Measurements from ENCODE around the gene PSTPIP2. TPM values are rescaled to one million over a fixed set of nuclear protein-coding genes. Genes with fewer than 3 reads are reported as not detected.

PSTPIP2 gene
- total and polyA plus RNA-seq, 2 of the 13 experiments (the other 11 are each of a cell fraction or from before 2014, with no cell fraction given) = 0.25 to 0.27 TPM

DNA sequence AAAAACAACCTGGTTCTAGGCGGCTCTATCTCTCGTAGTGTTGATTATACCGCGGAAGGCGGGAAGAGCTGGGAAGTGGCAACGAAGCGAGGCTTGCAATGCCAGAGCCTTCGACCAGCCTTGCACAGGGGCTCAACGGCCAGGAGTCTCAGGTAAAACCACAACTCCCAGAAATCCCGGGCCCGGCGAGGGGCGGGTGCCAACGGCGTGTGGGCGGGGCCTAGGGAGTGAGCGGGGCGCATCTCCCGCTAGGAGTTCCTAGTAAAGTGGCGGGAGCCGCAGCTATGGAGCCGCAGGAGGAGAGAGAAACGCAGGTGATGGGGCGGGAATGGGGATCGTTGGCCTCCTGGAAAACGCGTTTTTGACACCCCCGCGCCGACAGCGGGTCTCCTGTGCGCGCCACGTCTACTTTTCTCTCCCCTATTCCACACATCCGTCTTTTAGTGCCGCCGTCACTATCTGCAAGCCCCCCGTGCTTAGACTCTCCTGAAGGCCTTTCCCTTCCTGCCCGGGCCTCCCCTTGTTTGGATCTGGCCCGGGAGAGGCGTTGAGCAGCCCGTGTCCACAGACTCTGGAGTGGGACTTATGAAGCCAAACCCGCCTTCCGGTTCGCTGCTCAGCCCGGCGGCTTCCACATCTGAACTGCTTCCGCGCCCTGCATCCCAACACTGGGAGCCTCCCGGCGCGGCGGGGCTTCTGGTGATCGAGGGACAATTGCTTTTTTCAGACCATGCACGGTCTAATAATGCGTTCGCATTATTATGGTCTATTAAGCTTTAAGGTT lies 32.3 kb upstream of the PSTPIP2 start, which contains the start of gene HAUS1 (continued):
- no peak for TF ChIP-seq ZNF746 (CRISPR knock-in tag; IDR thresholded peaks at IDR 0.05)
- no peak for TF ChIP-seq ZNF816 (CRISPR knock-in tag; IDR thresholded peaks at IDR 0.05; ENCODE audit: borderline replicate concordance)
- peak; percentile 62; the same call in 1 of the 2 replicates for TF ChIP-seq NFAT5 (CRISPR knock-in tag; IDR thresholded peaks at IDR 0.05)
- TF ChIP-seq PAWR (CRISPR knock-in tag; IDR thresholded peaks at IDR 0.05; ENCODE audit: borderline replicate concordance) = no peak
- no peak for TF ChIP-seq TEAD3 (CRISPR knock-in tag; optimal IDR thresholded peaks at IDR 0.05; ENCODE audit: borderline replicate concordance)
- TF ChIP-seq ZNF563 (CRISPR knock-in tag; IDR thresholded peaks at IDR 0.05) = peak; percentile 66; the same call in 1 of the 2 replicates
- no peak for TF ChIP-seq ZNF30 (CRISPR knock-in tag; IDR thresholded peaks at IDR 0.05)
- peak; percentile 7 for TF ChIP-seq SALL1 (CRISPR knock-in tag; IDR thresholded peaks at IDR 0.05)
- peak; percentile 53 for TF ChIP-seq PTBP1 (IDR thresholded peaks at IDR 0.05; ENCODE audit: low read depth, low read length, poor library complexity, severe bottlenecking)
- TF ChIP-seq ZNF619 (CRISPR knock-in tag; IDR thresholded peaks at IDR 0.05) = 0 out of 2 replicates have a peak, but pooled peaks have one; percentile 57
- TF ChIP-seq, protein P1, sequence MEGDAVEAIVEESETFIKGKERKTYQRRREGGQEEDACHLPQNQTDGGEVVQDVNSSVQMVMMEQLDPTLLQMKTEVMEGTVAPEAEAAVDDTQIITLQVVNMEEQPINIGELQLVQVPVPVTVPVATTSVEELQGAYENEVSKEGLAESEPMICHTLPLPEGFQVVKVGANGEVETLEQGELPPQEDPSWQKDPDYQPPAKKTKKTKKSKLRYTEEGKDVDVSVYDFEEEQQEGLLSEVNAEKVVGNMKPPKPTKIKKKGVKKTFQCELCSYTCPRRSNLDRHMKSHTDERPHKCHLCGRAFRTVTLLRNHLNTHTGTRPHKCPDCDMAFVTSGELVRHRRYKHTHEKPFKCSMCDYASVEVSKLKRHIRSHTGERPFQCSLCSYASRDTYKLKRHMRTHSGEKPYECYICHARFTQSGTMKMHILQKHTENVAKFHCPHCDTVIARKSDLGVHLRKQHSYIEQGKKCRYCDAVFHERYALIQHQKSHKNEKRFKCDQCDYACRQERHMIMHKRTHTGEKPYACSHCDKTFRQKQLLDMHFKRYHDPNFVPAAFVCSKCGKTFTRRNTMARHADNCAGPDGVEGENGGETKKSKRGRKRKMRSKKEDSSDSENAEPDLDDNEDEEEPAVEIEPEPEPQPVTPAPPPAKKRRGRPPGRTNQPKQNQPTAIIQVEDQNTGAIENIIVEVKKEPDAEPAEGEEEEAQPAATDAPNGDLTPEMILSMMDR (CRISPR knock-in tag; IDR thresholded peaks at IDR 0.05) = no peak
- TF ChIP-seq FOXM1 (CRISPR knock-in tag; IDR thresholded peaks at IDR 0.05) = no peak
- TF ChIP-seq, protein P2, sequence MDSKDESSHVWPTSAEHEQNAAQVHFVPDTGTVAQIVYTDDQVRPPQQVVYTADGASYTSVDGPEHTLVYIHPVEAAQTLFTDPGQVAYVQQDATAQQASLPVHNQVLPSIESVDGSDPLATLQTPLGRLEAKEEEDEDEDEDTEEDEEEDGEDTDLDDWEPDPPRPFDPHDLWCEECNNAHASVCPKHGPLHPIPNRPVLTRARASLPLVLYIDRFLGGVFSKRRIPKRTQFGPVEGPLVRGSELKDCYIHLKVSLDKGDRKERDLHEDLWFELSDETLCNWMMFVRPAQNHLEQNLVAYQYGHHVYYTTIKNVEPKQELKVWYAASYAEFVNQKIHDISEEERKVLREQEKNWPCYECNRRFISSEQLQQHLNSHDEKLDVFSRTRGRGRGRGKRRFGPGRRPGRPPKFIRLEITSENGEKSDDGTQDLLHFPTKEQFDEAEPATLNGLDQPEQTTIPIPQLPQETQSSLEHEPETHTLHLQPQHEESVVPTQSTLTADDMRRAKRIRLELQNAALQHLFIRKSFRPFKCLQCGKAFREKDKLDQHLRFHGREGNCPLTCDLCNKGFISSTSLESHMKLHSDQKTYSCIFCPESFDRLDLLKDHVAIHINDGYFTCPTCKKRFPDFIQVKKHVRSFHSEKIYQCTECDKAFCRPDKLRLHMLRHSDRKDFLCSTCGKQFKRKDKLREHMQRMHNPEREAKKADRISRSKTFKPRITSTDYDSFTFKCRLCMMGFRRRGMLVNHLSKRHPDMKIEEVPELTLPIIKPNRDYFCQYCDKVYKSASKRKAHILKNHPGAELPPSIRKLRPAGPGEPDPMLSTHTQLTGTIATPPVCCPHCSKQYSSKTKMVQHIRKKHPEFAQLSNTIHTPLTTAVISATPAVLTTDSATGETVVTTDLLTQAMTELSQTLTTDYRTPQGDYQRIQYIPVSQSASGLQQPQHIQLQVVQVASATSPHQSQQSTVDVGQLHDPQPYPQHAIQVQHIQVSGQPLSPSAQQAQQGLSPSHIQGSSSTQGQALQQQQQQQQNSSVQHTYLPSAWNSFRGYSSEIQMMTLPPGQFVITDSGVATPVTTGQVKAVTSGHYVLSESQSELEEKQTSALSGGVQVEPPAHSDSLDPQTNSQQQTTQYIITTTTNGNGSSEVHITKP (CRISPR knock-in tag; IDR thresholded peaks at IDR 0.05; ENCODE audit: low read depth) = 0 out of 2 replicates have a peak, but pooled peaks have one; percentile 56
- TF ChIP-seq YY1 (IDR thresholded peaks at IDR 0.05; ENCODE audit: insufficient read depth, insufficient replicate concordance, low read depth, low read length) = peak; percentile 67

All from HepG2 (cell line).